GM21423 (cell line): ENCODE data around the gene B4GALT5.

Experiments used
- ATAC-seq: cut with Tn5 transposase; IDR thresholded peaks from one replicate; pipeline ENCODE4 v1.9.1; 2021; ENCODE audit warnings: mild to moderate bottlenecking, moderate library complexity; ENCODE audit not compliant: unreplicated experiment

The B4GALT5 gene

GRCh38 chr20:49660912-49661311 is 52.8 kb downstream of the B4GALT5 start:
- no peak for ATAC-seq

DNA sequence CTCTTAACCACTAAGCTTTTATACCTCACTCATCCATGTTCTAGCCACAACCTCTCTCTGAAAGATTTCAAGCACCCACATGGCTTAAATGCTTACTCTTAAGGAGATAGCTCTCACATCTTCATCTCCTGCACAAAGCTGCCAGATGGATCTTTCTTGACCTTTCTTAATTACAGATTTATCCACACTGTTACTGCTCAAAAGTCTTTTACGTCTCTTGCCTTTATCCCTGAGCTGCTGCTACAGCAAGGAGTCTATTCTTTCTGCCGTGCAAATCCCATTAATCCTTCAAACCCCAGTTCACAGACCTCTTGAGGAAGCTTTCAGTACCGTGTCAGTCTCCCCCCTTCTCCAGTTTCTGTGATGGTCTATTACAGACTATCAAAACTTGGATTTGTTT is 54.6 kb downstream of the B4GALT5 start:
- ATAC-seq = no peak

DNA sequence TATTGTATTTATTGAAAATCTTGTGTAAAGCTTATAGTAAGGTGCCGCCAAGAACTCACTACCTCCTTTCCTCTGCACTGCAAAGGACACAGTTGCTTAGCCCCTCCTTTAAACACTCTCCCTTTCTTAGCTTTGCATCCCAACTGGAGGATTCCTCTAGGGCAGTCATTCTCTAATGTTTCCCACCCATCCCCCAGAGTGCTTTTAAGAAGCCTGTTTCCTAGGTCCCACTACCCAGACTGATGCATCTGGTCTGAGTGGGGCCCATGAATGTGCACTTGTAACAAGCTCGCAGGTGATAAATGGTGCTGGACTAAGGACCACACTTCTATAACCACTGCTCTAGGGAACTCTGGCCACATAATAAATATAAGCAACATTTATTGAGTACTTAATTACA is 55.2 kb downstream of the B4GALT5 start:
- ATAC-seq = no peak

DNA sequence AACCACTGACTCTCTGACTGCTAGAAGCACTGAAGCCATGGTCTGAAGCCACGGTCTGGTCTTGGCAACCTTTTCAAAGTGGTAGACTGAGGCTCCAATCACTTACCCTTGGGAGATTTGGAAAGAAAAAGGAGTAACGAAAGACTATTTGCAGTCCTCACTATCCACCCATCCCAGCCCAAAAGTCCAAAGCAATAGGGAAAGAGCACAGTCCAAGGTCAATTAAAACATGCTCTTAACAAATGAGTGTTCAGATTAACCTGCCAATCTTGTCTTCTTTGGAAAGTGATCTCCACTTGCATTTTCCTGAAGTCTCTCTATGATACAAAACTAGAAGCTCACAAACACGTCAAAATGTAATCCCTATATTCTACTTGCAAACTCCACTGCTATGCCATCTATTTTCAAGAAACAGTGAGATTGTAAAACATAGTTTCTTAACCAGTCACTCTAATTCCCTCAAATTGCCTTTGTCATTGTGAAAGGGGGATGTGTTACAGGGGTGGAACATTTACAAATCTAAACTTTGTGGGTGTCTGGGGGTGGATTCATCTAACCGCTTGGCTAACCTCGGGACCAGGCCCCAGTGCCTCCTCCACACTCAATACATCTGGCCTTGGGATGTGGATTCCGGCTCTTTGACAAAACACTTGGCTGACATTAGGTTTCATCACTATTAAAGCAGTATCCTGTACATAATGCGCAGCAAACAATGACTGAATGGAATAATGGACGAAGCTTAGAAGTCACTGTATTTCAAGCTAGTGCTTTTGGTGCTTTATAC is 56.4 kb downstream of the B4GALT5 start:
- ATAC-seq = no peak

DNA sequence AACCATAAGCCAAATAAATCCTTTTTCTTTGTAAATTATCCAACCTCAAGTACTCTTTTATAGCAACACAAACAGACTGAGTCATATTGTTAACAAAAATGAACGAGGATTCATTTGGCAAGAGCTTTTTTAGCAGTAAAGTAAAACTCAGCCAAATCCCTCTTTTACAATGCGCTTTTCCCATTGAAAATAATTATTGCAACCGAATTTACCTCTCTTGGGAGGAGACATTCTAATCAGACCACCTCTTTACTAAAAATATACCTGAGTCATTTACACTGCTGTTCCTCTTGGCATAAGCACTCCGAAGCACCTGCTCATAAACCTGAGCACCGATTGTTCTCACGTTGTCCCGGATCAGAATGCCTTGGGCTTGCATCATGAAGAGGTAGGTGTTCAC is 57.4 kb downstream of the B4GALT5 start:
- no peak for ATAC-seq

GRCh38 chr20:49653925-49654434 is 59.7 kb downstream of the B4GALT5 start:
- ATAC-seq = no peak

DNA sequence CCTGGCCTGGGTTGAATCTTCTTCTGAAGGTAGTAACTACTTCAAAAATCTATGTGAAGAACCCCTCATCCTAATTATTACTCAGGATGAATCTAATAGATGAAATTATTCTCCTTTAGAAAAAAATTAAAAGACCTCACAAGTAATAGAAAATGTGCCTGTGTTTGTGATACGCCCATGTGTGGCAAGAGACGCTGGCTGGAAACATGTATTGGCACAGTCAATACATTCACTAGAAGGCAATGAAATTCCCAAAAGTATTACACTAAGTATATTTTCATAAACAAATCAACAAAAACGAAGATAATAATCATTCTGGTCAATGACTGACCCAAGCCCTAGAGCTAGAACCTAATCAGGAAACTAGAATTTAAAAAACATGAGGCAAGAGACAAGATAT is 64.0 kb downstream of the B4GALT5 start:
- no peak for ATAC-seq

- ATAC-seq = no peak
Observed at GRCh38 chr20:49647550-49647949, 66.1 kb downstream of the B4GALT5 start.

- ATAC-seq = no peak
Observed at GRCh38 chr20:49646528-49646927, 67.2 kb downstream of the B4GALT5 start.

- ATAC-seq = no peak
Observed at GRCh38 chr20:49646126-49646525, 67.6 kb downstream of the B4GALT5 start.

- ATAC-seq = no peak
Observed at GRCh38 chr20:49644980-49645565, 68.6 kb downstream of the B4GALT5 start.

DNA sequence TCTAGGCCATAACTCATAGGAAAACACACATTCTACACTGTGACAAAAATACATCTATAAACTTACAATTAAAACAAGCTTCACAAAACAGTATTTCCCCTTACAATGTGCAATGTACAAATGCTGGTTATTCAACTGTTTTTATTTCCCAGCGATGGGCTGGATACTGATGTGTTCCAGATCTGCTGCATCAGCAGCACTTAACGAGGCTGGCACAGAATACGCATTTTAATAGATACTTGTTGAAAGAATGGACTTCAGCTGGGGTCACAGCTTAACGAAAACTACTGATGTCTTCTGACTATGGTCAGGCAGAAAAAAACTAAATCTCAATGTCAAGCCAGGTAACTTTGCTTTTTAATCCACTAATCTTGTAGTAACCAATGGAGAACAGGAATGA is 70.9 kb downstream of the B4GALT5 start:
- ATAC-seq = no peak

DNA sequence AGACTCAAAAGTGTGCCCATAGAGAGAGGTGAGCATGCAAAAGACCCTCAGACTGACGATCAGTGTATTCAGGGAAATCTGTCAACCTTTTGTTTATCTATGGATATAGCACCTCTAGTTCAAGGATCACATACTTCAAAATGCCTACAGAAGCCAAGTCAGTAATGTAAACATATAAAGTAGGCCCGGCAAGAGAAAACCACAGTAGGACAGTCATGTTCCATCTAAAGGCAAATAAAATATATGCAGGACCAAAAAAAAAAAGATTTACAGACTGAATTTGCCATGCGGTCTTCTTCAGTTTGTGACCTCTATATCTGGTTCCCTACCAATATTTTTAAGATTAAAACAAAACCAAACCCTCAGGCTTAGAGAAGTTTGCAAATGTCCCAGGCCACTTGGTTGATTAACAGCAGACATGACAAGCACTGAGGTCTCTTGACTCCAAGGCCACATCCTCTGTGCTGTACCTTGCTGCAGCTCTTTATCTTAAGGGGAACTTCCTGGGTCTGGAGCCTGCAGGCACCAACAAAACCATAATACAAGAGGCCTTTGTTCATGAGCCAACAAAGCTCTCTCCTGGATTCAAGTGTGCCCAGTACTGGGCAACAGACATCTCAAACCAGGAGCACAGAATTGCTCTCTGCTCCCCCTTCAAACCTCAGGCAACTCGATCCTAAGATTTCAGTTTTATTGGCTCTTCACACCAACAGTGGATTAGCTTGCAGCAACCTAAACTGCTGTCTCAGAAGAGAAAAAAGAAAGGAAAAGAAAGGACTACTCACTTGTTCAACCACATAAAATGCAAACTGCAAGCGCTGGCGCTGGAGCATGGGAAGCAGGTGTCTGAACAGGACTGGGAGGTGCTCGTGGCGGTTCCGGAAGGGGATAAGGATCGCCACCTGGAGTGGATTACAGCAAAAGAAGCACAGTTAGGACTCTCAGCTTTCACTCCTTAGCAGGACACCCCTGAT is 71.7 kb downstream of the B4GALT5 start:
- ATAC-seq = no peak

- no peak for ATAC-seq
Observed at GRCh38 chr20:49637046-49637637, 76.5 kb downstream of the B4GALT5 start.

DNA sequence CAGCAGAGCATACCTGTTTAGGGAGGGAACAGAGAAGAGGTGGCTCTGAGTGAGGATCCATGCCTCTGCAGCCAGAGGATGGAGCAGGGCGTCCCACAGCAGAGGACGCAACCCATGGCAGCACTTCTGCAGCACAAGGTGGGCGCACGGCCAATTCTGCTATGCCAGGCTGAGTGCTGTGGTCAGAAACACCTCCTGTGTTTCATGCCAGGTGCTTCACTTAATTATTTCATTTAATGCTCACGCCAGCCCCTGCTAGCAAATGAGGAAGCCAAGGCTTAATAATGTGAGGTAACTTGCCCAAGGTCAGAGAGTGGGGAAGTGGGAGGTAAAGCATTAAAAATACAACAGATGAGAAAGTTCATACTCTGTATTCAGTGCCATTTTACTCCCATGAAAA is 77.2 kb downstream of the B4GALT5 start:
- no peak for ATAC-seq

- ATAC-seq = no peak
Observed at GRCh38 chr20:49635866-49636265, 77.8 kb downstream of the B4GALT5 start.

DNA sequence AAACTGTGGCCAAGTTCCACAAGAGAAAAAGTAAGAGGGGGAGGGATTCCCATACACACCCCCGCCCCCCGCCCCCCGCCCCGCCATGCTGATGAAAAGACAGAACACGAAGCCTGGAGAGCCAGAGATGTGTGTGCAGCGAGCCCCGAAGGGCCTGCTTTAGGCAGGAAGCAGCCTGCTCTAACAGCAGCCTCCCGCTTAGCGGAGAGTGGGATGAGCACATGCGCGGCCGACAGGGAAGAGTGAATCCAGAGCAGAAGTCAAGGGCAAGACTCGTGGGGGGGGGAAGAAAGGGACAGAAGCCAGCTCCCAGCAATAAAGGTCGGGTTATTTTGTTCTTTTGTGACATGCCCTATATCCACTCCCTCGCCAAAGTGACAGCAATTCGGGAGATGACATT is 78.5 kb downstream of the B4GALT5 start:
- ATAC-seq = no peak

- no peak for ATAC-seq
Observed at GRCh38 chr20:49634116-49634515, 79.6 kb downstream of the B4GALT5 start.

GRCh38 chr20:49633643-49634042 is 80.0 kb downstream of the B4GALT5 start:
- ATAC-seq = no peak

DNA sequence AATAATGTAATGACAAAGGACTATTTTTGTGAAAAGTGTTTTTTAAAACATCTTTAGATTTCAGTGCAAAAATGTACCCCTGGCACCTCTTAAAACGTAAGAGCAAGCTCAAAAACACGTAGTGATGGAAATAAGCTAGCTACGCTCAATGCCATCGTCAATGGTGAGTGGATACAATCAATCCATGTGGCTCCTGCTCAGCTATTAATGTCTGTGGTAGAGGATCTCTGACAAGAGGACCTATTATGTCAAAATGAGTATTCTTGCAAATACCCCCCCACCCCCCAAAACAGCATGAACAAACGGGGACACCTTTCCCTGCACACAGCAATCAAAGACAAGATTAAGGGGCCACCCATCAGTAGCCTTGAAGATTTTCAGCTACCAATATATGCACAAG is 80.7 kb downstream of the B4GALT5 start:
- no peak for ATAC-seq

DNA sequence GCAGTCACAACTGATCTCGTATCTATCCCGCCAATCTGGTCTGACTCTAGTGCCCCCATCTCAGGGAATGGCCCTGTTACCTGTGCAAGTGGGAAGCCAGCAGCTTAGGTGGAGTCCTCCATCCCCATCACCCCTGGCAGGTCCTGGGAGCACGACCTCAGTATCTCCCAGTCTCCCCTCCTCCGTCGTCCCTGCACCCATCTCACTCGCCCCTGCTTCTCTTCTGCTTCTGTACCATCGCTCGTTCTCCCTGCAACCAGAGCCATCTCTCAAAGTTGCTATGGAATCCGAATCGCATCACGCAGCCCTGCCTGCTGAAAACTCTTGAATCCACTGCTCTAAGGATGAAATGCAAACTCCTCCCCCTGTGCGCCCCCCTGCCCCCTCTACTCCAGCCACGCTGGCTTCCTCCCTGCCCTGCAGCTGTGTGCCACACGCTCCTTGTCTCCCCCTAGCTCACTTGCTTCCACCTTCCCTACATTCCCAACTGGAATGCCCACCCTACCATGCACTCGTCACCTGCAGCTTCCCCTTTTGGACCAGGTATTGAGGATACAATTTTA is 81.7 kb downstream of the B4GALT5 start:
- ATAC-seq = no peak
